ENCODE measurements around the gene ARNT2.

Gene ARNT2

GRCh38 chr15:80466543-80466942 lies 62.4 kb downstream of the ARNT2 start:
- no peak for DNase-seq (ENCODE audit: low read depth)

DNA sequence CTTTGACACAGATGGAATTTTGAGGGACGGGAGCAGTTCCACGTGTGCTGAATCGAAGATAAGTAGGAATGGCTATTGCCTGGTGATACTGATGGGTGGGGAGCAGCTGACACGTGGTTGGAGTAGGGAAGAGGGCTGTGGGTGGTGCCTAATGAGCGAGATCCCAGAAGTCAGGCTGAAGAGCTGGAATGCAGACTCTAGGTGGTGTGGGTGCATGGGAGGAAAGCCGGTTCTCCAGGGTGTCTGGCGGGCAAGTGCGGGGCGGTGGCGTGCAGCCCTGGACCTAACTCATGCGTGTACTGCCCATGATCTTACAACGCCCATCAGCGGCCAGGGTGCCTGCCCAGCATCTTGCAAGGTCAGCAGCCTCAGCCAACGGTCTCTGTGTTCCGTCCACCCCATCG lies 63.1 kb downstream of the ARNT2 start:
- DNase-seq (ENCODE audit: low read depth), result no peak

DNA sequence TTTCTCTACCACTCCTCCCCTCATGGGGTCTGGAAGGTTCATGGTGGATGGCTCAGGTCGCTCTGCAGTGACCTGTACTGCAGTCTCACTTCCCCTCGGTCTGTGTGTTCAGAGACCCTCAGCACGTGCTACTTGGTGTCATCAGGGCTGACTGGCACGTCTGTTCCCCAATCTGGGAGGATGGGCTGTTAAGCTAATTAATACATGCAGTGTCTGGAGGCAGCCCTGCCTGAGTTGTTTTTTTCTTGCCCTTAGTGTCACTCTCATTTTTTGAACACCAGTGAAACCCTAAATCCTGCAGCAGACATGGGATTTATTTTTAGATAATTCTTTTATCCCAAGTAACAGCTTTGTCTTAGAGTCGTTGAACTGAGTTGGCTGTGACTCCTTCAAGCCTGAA lies 64.6 kb downstream of the ARNT2 start:
- DNase-seq (ENCODE audit: low read depth), result no peak

- no peak for DNase-seq (ENCODE audit: low read depth)
Measured at GRCh38 chr15:80471881-80472280, 67.7 kb downstream of the ARNT2 start.

GRCh38 chr15:80473286-80474223 lies 69.4 kb downstream of the ARNT2 start:
- DNase-seq (ENCODE audit: low read depth), result no peak

GRCh38 chr15:80474224-80475215 lies 70.3 kb downstream of the ARNT2 start:
- no peak for DNase-seq (ENCODE audit: low read depth)

DNA sequence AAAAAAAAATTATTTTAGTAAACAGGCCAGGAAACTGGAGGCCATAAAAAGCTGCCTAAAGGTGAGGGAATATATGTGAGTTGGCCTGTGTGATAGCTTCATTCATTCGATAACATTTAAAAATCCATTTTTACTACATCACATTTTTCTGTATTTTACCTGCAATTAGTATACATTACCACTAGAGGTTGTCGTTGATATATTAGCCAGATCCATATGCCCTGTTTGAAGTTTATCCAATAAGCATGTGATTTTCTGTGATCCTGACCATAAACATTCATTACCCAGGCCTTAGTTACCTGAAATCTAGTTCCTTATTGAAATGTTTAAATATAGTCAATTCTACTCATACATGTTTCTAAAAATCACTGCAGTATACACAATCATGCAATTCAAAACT lies 71.4 kb downstream of the ARNT2 start:
- DNase-seq (ENCODE audit: low read depth), result no peak

DNA sequence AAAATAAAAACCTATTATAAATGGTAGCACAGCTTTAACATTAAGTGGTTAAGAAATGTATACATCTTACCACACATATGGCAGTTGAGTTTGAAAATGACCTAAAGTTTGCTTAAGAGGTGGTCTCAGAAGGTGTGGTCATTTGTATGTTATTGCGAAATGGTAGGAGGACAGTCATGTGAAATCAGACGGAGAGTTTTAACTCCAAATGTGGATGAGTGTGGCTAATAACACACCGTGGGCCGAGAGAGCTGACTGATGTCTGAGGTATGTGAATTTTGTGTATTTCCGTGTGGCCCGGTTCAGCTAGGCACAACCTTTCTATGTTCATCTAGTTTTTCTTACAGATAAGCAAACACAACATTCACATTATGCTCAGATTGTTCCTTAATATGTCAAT lies 71.9 kb downstream of the ARNT2 start:
- no peak for DNase-seq (ENCODE audit: low read depth)

GRCh38 chr15:80478075-80478474 lies 73.9 kb downstream of the ARNT2 start:
- no peak for DNase-seq (ENCODE audit: low read depth)

- DNase-seq (ENCODE audit: low read depth), result no peak
Measured at GRCh38 chr15:80479191-80479590, 75.0 kb downstream of the ARNT2 start.

- DNase-seq (ENCODE audit: low read depth), result no peak
Measured at GRCh38 chr15:80480171-80480811, 76.1 kb downstream of the ARNT2 start.

DNA sequence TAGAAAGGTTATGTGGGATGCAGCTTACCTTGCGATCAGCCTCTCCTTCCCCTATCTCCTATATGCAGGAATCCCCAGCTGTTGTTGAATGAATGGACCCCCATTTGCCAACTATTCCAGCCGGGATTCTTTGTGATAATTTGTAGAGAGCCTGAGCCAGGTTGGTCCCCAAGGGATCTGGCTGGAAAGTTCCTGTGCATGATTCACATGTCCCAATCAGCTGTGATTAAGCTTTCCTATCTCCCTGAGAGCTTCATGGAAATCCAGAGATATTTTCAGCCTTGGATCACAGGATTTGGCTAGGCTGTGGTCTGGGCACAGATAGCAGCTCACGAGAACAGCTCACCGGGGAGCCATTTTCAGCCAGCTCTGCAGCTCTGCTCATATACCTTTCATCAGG lies 76.7 kb downstream of the ARNT2 start:
- DNase-seq (ENCODE audit: low read depth), result no peak

DNA sequence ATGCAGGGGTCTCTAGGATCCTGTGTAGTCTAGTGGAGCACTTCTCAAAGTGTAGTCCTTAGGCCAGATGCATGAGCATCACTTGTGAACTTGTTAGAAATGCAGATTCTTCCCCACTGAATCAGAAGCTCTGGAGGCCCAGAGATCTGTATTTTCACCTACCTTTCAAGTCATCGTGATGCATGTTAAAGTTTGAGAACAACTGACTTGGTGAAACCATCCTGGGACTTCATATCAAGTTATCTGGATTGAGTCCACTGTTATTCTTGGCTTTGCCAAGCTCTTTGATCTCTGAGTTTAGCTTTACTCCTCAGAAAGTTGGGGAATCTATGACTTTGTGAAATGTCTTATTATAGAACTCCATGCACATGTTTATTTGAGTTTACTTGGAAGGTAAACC lies 78.5 kb downstream of the ARNT2 start:
- no peak for DNase-seq (ENCODE audit: low read depth)

GRCh38 chr15:80483725-80484161 lies 79.6 kb downstream of the ARNT2 start:
- DNase-seq (ENCODE audit: low read depth), result no peak

- DNase-seq (ENCODE audit: low read depth), result no peak
Measured at GRCh38 chr15:80484333-80484864, 80.2 kb downstream of the ARNT2 start.

- no peak for DNase-seq (ENCODE audit: low read depth)
Measured at GRCh38 chr15:80485370-80486164, 81.4 kb downstream of the ARNT2 start.

DNA sequence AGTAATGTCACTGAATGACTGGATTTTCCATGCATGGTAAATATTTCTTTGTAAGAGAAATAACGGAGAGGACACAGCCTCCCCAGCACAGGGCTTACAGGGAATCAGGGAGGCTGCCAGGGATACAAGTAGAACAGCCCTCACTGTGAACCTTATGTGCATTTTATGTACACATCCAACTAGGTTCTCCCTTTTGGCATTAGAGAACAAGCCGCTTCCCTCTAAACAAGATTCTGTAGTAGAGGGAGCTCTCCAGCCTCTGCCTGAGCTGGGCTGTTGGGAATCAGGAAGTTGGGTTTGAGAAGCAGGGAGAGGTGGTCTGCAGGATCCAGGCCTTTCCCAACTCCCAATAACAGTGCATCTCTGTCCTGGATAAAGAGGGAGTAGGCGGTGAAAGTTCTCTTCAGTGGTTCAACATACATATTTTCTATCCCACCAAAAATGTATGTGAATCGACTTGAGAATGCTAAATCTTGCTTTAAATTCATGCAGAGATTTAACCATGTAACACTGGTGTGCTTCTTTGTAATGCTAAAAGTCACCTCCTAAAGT lies 83.7 kb downstream of the ARNT2 start:
- DNase-seq (ENCODE audit: low read depth), result no peak

- no peak for DNase-seq (ENCODE audit: low read depth)
Measured at GRCh38 chr15:80489030-80489594, 84.9 kb downstream of the ARNT2 start.

DNA sequence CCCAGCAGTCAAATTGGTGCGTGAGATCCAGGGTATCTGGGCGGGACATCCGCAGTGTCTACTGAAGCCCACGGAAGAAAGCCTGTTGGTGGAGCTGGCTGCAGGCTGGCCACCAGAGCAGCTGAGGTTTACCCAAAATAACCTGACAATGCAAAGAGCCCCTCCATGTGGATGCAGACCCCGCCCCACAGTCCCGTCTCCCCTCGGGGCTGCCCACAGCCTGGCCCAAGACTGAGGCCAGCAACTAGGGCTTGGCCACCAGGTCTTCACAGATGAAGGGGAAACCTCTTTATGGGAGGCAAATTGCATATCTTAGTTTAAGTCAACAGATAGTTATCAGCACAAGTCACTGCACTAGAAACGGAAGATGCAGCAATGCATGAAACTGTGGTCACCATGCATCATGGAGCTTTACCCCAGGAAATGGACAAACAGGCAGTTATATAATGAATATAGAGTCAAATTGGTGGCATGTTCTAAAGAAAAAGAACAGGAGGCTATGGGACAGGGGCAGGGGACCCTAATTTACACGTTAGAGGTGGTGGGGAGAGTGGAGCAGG lies 86.3 kb downstream of the ARNT2 start:
- no peak for DNase-seq (ENCODE audit: low read depth)

Measured in stimulated activated CD8-positive, alpha-beta memory T cell treated with anti-CD3 and anti-CD28 coated beads, Interleukin-15, amount 100 ng/mL, for 1 hour (primary cell).